Fibroblast of pulmonary artery (primary cell): Measurements from ENCODE around the gene SORD.

ENCODE experiments used
- DNase-seq: peaks from one replicate; pipeline ENCODE4 v3.0.0-alpha.2; 2010; ENCODE audit warnings: low read depth
- H3K4me3 ChIP-seq: replicated peaks from 2 replicates; pipeline ENCODE4 v1.5.1; 2011; ENCODE audit warnings: low read depth, mild to moderate bottlenecking, control low read depth, low read length, moderate library complexity
- CTCF ChIP-seq: IDR thresholded peaks from 2 replicates; pipeline ENCODE4 v1.5.1; 2011; ENCODE audit warnings: mild to moderate bottlenecking, control low read depth, low read length, inconsistent platforms; ENCODE audit errors: missing control alignments

Gene SORD

DNA sequence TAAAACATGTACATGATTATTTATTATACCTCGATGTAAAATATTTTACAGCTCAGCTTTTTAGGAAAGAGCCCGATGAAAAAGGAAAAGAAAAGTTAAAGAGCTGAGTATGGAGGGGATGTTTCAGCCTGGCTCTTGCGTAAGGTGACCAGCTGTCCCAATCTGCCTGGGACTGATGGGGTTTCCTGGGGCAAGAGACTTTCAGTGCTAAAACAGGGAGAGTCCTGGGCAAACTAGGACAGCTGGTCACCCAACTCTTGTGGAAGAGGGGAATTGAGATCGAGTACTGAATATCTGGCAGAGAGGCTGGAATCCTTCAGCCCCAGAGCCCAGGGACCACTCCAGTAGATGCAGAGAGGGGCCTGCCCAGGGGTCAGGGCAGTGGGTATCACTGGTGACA, 70.0 kb downstream of the SORD start:
- H3K4me3 ChIP-seq, result no peak overlapping the region
- no peak for TF ChIP-seq CTCF
- no peak for DNase-seq

DNA sequence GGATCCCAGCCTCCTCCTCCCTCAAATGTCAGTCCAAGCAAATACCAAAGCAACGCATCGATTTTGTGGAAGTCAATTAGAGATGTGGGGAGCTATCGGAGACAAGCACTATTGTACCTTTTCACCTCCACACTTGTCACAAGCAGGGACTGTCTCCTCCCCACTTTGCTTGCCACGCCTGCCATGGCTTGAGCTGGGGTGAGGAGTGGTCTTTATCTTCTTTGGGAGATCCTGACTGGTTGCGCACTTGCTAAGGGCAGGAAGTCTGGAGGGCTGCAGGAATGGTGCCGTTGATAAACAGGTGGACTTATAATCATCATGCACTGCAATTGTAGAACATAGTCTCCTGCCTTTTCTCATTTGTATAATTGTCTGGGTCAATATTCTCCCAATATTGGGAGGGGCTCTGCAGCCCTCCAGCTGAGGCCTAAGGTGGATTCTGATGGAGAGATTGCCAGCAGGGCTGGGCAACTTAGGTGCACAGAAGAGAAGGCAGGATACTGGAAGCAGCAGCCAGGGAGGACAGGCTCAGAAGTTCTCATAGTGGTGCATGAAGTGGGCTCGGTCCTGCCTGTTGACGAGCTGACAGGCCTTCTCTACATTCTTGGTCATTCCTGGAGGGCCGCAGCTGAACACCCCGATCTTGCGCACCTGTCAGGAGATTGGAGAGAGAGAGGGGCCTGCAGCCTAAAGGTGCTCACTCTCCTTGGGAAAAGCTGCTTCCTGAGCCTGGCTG, 70.8 kb downstream of the SORD start:
- DNase-seq, result no peak
- no peak overlapping the region for H3K4me3 ChIP-seq
- no peak for TF ChIP-seq CTCF

- H3K4me3 ChIP-seq, result no peak overlapping the region
- no peak for DNase-seq
- TF ChIP-seq CTCF, result no peak
These were observed 71.3 kb downstream of the SORD start for GRCh38 chr15:45094358-45094730.

DNA sequence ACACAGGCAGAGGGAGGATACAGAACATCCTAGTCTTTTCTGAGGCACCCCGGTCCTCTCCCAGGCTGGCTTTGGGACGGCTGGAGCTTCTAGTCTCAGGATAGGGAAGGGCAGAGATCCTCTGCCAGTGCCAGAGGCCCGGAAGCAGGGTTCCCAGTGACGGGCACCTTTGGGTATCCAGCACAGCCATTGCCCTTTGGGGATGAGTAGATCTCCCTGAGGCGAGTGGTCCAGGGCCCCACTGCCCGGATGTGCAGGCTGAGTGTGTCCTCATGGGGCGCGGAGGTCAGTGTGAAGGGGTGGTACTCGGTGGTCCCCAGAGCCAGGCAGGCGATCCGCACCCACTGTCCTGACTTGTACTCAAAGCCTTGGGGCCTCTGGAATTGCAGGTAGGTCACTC, 72.7 kb downstream of the SORD start:
- no peak for TF ChIP-seq CTCF
- H3K4me3 ChIP-seq, result no peak overlapping the region
- no peak for DNase-seq

- H3K4me3 ChIP-seq, result no peak overlapping the region
- no peak for DNase-seq
- no peak for TF ChIP-seq CTCF
These were observed 74.5 kb downstream of the SORD start for GRCh38 chr15:45097466-45097865.

DNA sequence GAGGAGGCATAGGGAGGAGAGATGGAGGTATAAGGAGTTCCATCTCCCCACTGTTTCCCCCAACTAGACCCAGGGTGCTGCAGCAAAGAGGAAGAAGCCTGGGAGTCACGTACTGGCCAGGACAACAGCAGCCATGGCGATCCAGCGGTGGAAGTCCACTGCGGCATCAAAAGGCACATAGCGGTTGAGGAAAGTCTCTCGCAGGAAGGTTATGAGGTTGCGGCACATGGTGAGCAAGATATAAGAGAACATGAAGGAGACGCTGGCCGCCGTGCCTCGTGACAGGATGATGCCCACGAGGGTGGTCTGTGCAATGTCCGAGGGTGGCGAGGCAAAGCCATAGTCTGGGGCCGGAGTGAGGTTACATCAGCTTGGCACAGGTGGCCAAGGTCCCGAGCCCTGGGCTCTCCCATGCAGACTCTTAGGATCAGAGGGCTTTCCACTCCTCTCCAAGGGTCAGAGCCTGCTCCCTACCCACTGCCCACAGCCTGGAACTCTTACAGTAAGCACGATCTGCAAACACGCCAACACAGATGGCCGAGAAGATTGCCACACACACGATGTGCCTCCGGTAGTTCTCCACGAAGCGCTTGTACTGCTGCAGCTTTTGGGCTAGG, 76.7 kb downstream of the SORD start:
- no peak overlapping the region for H3K4me3 ChIP-seq
- no peak for DNase-seq
- no peak for TF ChIP-seq CTCF
